Breast epithelium (tissue), 4 donors: Measurements from ENCODE around the gene SPSB1. TPM values are rescaled to one million over a fixed set of nuclear protein-coding genes. Genes with fewer than 3 reads are reported as not detected.

ENCODE experiments used
- DNase-seq, 2 donors: peaks; one replicate each; pipeline ENCODE4 v3.0.0-alpha.2; 2019; ENCODE audit warnings: low spot score in 2 of 2
- H3K27ac ChIP-seq, 2 donors: fragments of 200-600 bp; sonication (generic) in 1 of 2; one replicate each; pipeline ENCODE4 v1.5.1; 2016 to 2019; ENCODE audit warnings: mild to moderate bottlenecking in 1 of 2
- H3K27me3 ChIP-seq, 2 donors: fragments of 200-600 bp; sonication (generic) in 1 of 2; one replicate each; pipeline versions ENCODE4 v1.5.1 to v1.6.0; 2017 to 2019; ENCODE audit warnings: control low read depth in 1 of 2, mild to moderate bottlenecking in 1 of 2
- H3K36me3 ChIP-seq: fragments of 200-600 bp; one replicate; pipeline ENCODE4 v1.5.1; 2019
- H3K4me1 ChIP-seq, 2 donors: fragments of 200-600 bp; sonication (generic); one replicate each; pipeline ENCODE4 v1.5.1; 2016 to 2019; ENCODE audit warnings: control low read depth in 1 of 2
- H3K4me3 ChIP-seq, 3 donors: fragments of 200-600 bp; sonication (generic); 1 replicate in 2 of 3; 2 replicates in 1 of 3; pipeline ENCODE4 v1.5.1; 2016 to 2019; ENCODE audit warnings: mild to moderate bottlenecking in 3 of 3, moderate library complexity in 2 of 3
- H3K9me3 ChIP-seq, 2 donors: fragments of 200-600 bp; sonication (generic) in 1 of 2; one replicate each; pipeline ENCODE4 v1.5.1; 2016 to 2019; ENCODE audit warnings: control low read depth in 1 of 2
- CTCF ChIP-seq, 3 donors: fragments of 450-650 bp; IDR thresholded peaks; one replicate each; pipeline ENCODE4 v1.5.1; 2016 to 2017; ENCODE audit warnings: antibody characterized with exemption in 3 of 3, mild to moderate bottlenecking in 3 of 3, moderate library complexity in 3 of 3
- POLR2A ChIP-seq: fragments of 450-650 bp; IDR thresholded peaks from one replicate; pipeline ENCODE4 v1.6.1; 2016; ENCODE audit warnings: antibody characterized with exemption, mild to moderate bottlenecking, moderate library complexity
- POLR2AphosphoS5 ChIP-seq, 3 donors: sonication (generic); formaldehyde crosslinking; IDR thresholded peaks; one replicate each; pipeline ENCODE4 v1.6.1; 2017; ENCODE audit warnings: antibody characterized with exemption in 3 of 3
- intact Hi-C: fragments of 100-400 bp; cut with DNase I; formaldehyde crosslinking; loops from one replicate; pipeline ENCODE4 v1.15.1; 2023; ENCODE audit warnings: low total_unique reads
- total RNA-seq, 3 donors: library from RNA; depleted of rRNA; stranded (reverse); fragments of >200 nt; gene quantifications; one replicate each; pipeline ENCODE4 v1.1.0, GENCODE V29; 2016

The SPSB1 gene
- total RNA-seq, 3 donors from 2014 or later, result 30.6 to 52.5 (median 34.4) TPM

- intact Hi-C loops, result no loop called here
- Histone ChIP-seq H3K9me3 (no peaks in the 10 kb centered on the region), H3K4me3 (no peak overlapping the region), H3K27ac (no peak overlapping the region), H3K36me3 (no peaks in the 10 kb centered on the region), H3K27me3 (no peaks in the 10 kb centered on the region), H3K4me1 (no peaks in the 10 kb centered on the region)
- TF ChIP-seq POLR2AphosphoS5 (IDR thresholded peaks at IDR 0.05) (no peak), CTCF (IDR thresholded peaks at IDR 0.05) (no peak), POLR2A (no peak)
- DNase-seq, result no peak
Measured at GRCh38 chr1:9309080-9309479, 16.4 kb downstream of the SPSB1 start.

- no peaks in the 10 kb centered on the region for H3K36me3 ChIP-seq
- H3K27ac ChIP-seq, result no peak overlapping the region
- H3K27me3 ChIP-seq, result no peaks in the 10 kb centered on the region
- TF ChIP-seq POLR2AphosphoS5 (IDR thresholded peaks at IDR 0.05) (no peak), POLR2A (no peak), CTCF (IDR thresholded peaks at IDR 0.05) (no peak)
- intact Hi-C loops, result no loop called here
- no peaks in the 10 kb centered on the region for H3K4me1 ChIP-seq
- H3K9me3 ChIP-seq, result no peaks in the 10 kb centered on the region
- H3K4me3 ChIP-seq, result no peak overlapping the region
- DNase-seq, result no peak
Measured at GRCh38 chr1:9309991-9310390, 17.3 kb downstream of the SPSB1 start.

GRCh38 chr1:9311029-9311428, 18.3 kb downstream of the SPSB1 start:
- H3K9me3 ChIP-seq, result no peaks in the 10 kb centered on the region
- intact Hi-C loops, result no loop called here
- H3K27me3 ChIP-seq, result no peaks in the 10 kb centered on the region
- TF ChIP-seq CTCF (IDR thresholded peaks at IDR 0.05) (no peak), POLR2AphosphoS5 (IDR thresholded peaks at IDR 0.05) (no peak), POLR2A (no peak)
- H3K4me3 ChIP-seq, result no peak overlapping the region
- no peaks in the 10 kb centered on the region for H3K36me3 ChIP-seq
- DNase-seq, result no peak
- no peaks in the 10 kb centered on the region for H3K4me1 ChIP-seq
- H3K27ac ChIP-seq, result no peak overlapping the region

- no peaks in the 10 kb centered on the region for H3K4me1 ChIP-seq
Measured at GRCh38 chr1:9311479-9311878, 18.8 kb downstream of the SPSB1 start.

GRCh38 chr1:9312168-9312720, 19.6 kb downstream of the SPSB1 start:
- Histone ChIP-seq H3K9me3 (no peaks in the 10 kb centered on the region), H3K4me3 (no peak overlapping the region), H3K27ac (no peak overlapping the region), H3K4me1 (no peaks in the 10 kb centered on the region), H3K27me3 (no peaks in the 10 kb centered on the region), H3K36me3 (no peaks in the 10 kb centered on the region)
- TF ChIP-seq POLR2AphosphoS5 (IDR thresholded peaks at IDR 0.05) (no peak), CTCF (IDR thresholded peaks at IDR 0.05) (no peak), POLR2A (no peak)
- intact Hi-C loops, result no loop called here
- DNase-seq, result no peak

More at GRCh38 chr1:9311479-9311878, 18.8 kb downstream of the SPSB1 start:
- intact Hi-C loops, result no loop called here
- Histone ChIP-seq H3K4me3 (no peak overlapping the region), H3K27ac (no peak overlapping the region), H3K36me3 (no peaks in the 10 kb centered on the region), H3K27me3 (no peaks in the 10 kb centered on the region), H3K9me3 (no peaks in the 10 kb centered on the region)
- DNase-seq, result no peak
- no peak for TF ChIP-seq POLR2A
- no peak for TF ChIP-seq POLR2AphosphoS5 (IDR thresholded peaks at IDR 0.05)
- TF ChIP-seq CTCF (IDR thresholded peaks at IDR 0.05), result no peak
